ENCODE results near the gene SIM2.

Gene SIM2

DNA sequence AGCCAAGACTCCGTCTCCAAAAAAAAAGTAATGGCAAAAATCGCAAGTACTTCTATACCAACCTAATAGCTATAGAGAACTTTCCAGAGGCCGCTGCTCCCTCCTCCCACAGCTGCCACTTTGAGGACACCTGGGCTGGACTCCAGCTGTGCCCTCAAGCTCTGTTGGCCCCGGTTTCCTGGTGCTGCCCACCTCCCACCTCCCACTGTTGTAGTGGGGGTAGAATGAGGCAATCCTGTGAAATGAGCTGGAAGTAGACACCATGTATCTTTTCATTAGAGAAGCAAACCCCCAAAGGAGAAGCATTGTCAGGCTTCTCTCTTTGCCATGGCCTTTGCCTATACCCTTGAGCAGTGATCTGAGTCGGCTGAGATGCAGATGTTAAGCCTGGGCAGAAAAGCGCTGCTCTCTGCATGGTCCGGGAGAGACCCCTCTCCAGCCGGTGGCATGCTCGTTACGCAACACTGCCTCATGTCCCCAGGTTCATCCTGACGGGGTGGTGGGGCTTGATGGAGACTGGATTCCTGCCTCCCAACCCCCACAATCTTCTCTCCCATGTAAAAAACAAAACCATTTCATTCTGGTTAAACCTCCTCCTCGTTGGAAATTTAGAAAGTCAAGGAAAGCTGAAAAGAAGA, 39.7 kb downstream of the SIM2 start:
- no peak for TF ChIP-seq FOXP2 (optimal IDR thresholded peaks at IDR 0.05; ENCODE audit: borderline replicate concordance, extremely low read depth, extremely low read length, insufficient read depth)
- TF ChIP-seq, protein P1, sequence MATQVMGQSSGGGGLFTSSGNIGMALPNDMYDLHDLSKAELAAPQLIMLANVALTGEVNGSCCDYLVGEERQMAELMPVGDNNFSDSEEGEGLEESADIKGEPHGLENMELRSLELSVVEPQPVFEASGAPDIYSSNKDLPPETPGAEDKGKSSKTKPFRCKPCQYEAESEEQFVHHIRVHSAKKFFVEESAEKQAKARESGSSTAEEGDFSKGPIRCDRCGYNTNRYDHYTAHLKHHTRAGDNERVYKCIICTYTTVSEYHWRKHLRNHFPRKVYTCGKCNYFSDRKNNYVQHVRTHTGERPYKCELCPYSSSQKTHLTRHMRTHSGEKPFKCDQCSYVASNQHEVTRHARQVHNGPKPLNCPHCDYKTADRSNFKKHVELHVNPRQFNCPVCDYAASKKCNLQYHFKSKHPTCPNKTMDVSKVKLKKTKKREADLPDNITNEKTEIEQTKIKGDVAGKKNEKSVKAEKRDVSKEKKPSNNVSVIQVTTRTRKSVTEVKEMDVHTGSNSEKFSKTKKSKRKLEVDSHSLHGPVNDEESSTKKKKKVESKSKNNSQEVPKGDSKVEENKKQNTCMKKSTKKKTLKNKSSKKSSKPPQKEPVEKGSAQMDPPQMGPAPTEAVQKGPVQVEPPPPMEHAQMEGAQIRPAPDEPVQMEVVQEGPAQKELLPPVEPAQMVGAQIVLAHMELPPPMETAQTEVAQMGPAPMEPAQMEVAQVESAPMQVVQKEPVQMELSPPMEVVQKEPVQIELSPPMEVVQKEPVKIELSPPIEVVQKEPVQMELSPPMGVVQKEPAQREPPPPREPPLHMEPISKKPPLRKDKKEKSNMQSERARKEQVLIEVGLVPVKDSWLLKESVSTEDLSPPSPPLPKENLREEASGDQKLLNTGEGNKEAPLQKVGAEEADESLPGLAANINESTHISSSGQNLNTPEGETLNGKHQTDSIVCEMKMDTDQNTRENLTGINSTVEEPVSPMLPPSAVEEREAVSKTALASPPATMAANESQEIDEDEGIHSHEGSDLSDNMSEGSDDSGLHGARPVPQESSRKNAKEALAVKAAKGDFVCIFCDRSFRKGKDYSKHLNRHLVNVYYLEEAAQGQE (IDR thresholded peaks at IDR 0.05; ENCODE audit: insufficient read depth in 1 of 2, low read depth in 2 of 2, low read length in 2 of 2): no peak
- no peak for TF ChIP-seq POLR2AphosphoS5 (IDR thresholded peaks at IDR 0.05; ENCODE audit: low read depth, low read length)
- no peak for TF ChIP-seq TAF1 (IDR thresholded peaks at IDR 0.05; ENCODE audit: borderline replicate concordance, insufficient read depth, low read length)
- TF ChIP-seq SIN3A (IDR thresholded peaks at IDR 0.05; ENCODE audit: borderline replicate concordance, insufficient read depth, low read length): no peak

DNA sequence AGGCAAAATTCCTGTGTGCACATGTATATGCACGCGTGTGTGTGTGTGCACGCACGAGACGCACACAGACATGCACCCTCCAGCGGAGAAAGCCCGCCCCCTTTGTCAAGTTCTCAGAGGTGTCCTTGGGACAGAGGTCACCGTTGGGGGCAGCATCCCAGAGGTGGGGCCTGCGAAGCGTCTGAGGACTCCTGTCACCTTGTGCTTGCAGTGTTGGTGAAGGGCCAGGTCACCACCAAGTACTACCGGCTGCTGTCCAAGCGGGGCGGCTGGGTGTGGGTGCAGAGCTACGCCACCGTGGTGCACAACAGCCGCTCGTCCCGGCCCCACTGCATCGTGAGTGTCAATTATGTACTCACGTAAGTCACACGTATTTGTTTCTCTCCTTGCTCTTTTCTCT, 42.6 kb downstream of the SIM2 start:
- TF ChIP-seq TAF1 (IDR thresholded peaks at IDR 0.05; ENCODE audit: borderline replicate concordance, insufficient read depth, low read length): no peak
- TF ChIP-seq POLR2AphosphoS5 (IDR thresholded peaks at IDR 0.05; ENCODE audit: low read depth, low read length): no peak
- no peak for TF ChIP-seq FOXP2 (optimal IDR thresholded peaks at IDR 0.05; ENCODE audit: borderline replicate concordance, extremely low read depth, extremely low read length, insufficient read depth)

DNA sequence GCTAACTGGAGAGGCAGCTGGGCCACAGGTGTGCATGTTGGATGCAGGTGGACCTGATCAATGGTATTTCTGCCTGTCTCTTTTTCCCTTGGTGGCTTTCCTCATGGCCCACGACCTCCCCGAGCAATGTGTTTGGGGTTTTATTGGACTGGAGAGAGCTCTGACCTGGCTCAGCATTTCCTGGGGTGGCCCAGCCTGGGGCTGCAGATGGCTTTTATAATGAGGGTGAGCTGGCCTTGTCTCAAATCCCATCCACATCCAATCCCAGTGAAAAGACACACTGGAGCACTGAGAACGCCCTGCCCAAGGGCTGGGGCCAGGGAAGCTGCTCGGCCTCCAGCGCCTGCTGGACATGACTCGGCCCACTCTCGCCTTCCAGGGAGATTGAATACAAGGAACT, 44.1 kb downstream of the SIM2 start:
- no peak for TF ChIP-seq FOXP2 (optimal IDR thresholded peaks at IDR 0.05; ENCODE audit: borderline replicate concordance, extremely low read depth, extremely low read length, insufficient read depth)
- TF ChIP-seq, protein P1 (IDR thresholded peaks at IDR 0.05; ENCODE audit: insufficient read depth in 1 of 2, low read depth in 2 of 2, low read length in 2 of 2): no peak
- TF ChIP-seq TAF1 (IDR thresholded peaks at IDR 0.05; ENCODE audit: borderline replicate concordance, insufficient read depth, low read length): no peak
- no peak for TF ChIP-seq SIN3A (IDR thresholded peaks at IDR 0.05; ENCODE audit: borderline replicate concordance, insufficient read depth, low read length)
- no peak for TF ChIP-seq POLR2AphosphoS5 (IDR thresholded peaks at IDR 0.05; ENCODE audit: low read depth, low read length)

DNA sequence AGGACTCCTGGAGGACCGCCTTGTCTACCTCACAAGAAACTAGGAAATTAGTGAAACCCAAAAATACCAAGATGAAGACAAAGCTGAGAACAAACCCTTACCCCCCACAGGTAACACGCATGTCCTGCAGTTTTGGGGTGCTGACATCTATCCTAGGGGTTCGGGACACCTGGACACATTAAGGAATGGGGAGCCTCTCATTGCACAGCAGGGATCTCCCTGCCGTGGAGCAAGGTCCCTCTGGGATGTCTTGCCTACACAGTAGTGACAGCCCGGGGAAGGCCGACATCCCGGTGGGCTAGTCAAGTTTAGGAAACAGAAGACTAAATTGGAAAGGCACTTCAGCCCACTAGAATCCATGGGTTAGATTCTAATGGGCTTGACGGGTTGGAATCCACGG, 44.5 kb downstream of the SIM2 start:
- TF ChIP-seq TAF1 (IDR thresholded peaks at IDR 0.05; ENCODE audit: borderline replicate concordance, insufficient read depth, low read length): no peak
- TF ChIP-seq, protein P1 (IDR thresholded peaks at IDR 0.05; ENCODE audit: insufficient read depth in 1 of 2, low read depth in 2 of 2, low read length in 2 of 2): no peak

DNA sequence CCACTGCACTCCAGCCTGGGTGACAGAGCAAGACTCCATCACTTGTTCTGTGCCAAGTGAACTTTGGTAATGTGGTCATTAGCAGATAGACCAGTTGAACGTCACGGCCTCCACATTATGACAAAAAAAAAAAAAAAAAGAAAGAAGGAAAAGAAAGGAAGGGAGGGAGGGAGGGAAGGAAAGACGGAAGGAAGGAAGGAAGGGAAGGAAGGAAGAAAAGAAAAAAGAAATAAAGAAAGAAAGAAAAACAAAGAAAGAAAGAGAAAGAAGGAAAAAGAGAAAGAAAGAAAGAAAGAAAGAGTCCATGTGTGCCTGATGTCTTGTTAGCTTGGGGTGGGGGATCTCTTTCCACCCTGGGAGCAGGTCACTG, 45.3 kb downstream of the SIM2 start:
- TF ChIP-seq, protein P1 (IDR thresholded peaks at IDR 0.05; ENCODE audit: insufficient read depth in 1 of 2, low read depth in 2 of 2, low read length in 2 of 2): no peak
- TF ChIP-seq FOXP2 (optimal IDR thresholded peaks at IDR 0.05; ENCODE audit: borderline replicate concordance, extremely low read depth, extremely low read length, insufficient read depth): no peak
- no peak for TF ChIP-seq SIN3A (IDR thresholded peaks at IDR 0.05; ENCODE audit: borderline replicate concordance, insufficient read depth, low read length)
- no peak for TF ChIP-seq POLR2AphosphoS5 (IDR thresholded peaks at IDR 0.05; ENCODE audit: low read depth, low read length)
- no peak for TF ChIP-seq TAF1 (IDR thresholded peaks at IDR 0.05; ENCODE audit: borderline replicate concordance, insufficient read depth, low read length)

Data from PFSK-1 (cell line).